ENCODE measurements around the gene HMCN2.

HMCN2 gene, protein sequence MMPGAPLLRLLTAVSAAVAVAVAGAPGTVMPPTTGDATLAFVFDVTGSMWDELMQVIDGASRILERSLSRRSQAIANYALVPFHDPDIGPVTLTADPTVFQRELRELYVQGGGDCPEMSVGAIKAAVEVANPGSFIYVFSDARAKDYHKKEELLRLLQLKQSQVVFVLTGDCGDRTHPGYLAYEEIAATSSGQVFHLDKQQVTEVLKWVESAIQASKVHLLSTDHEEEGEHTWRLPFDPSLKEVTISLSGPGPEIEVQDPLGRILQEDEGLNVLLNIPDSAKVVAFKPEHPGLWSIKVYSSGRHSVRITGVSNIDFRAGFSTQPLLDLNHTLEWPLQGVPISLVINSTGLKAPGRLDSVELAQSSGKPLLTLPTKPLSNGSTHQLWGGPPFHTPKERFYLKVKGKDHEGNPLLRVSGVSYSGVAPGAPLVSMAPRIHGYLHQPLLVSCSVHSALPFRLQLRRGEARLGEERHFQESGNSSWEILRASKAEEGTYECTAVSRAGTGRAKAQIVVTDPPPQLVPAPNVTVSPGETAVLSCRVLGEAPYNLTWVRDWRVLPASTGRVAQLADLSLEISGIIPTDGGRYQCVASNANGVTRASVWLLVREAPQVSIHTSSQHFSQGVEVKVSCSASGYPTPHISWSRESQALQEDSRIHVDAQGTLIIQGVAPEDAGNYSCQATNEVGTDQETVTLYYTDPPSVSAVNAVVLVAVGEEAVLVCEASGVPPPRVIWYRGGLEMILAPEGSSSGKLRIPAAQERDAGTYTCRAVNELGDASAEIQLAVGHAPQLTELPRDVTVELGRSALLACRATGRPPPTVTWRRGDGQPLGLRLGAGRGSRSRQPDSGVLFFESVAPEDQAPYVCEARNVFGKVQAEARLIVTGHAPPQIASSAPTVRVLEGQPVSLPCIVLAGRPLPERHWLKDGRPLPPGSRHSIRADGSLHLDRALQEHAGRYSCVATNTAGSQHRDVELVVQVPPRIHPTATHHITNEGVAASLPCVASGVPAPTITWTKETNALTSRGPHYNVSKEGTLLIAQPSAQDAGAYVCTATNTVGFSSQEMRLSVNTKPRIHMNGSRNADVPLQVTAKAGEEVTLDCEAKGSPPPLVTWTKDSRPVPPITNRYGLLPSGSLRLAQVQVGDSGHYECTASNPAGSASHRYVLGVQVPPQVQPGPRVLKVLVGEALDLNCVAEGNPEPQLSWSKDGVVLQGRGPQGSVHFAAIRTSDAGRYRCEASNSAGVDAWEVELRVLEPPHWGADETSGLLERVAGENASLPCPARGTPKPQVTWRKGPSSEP (N-terminal part only)

DNA sequence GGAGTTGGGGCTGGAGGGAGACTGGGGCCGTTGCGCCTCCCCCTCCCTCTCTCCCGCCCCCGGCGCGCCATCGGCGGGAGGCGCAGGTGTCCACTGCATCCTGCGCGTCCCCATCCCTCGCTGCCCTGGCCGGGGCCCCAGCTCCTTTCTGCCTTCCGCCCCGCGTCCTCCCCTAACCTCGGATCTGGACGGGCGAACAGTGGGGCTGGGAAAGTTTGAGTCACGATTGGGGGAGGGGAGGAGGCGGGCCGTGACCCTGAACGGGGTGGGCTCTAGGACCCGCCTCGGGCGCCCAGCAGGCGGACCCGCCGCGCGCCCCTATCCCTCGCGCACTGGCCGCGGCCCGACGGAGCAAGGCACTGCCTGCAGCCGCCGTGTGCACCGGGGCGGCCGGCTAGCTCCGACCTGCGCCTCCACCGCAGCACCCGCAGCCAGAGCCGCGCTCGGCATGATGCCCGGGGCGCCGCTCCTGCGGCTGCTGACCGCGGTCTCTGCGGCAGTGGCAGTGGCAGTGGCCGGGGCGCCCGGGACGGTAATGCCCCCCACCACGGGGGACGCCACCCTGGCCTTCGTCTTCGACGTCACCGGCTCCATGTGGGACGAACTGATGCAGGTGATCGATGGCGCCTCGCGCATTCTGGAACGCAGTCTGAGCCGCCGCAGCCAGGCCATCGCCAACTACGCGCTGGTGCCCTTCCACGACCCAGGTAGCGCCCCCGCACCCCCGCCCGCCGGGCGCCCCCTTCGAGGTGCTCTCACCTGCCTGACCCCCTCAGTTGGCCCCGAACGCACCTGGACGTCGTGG, at the start of gene HMCN2:
TSS of gene HMCN2 (plus strand) at position 330 of the 805 bp plus-strand sequence. CDS start at position 449, 119 bp downstream.
- no peak for DNase-seq (ENCODE audit: low read depth)
- H3K4me3 ChIP-seq (ENCODE audit: low read depth, low read length) = no peak within 1 kb of the TSS

DNA sequence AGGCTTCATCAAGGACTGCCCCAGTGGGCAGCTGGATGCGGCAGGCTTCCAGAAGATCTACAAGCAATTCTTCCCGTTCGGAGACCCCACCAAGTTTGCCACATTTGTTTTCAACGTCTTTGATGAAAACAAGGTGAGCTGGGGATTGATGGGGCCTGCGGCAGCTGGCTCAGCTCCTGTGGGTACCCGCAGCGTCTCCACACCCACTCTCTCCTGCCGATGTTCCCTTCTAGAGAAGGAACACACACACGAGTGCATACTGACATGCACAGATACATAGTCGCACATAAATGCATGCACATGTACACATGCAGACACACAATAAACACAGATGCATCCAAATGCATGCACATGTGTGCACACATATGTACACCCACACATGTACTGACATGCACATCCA, 47.7 kb upstream of the HMCN2 start:
- no peak overlapping the region for H3K4me3 ChIP-seq (ENCODE audit: low read depth, low read length)
- DNase-seq (ENCODE audit: low read depth) = no peak

DNA sequence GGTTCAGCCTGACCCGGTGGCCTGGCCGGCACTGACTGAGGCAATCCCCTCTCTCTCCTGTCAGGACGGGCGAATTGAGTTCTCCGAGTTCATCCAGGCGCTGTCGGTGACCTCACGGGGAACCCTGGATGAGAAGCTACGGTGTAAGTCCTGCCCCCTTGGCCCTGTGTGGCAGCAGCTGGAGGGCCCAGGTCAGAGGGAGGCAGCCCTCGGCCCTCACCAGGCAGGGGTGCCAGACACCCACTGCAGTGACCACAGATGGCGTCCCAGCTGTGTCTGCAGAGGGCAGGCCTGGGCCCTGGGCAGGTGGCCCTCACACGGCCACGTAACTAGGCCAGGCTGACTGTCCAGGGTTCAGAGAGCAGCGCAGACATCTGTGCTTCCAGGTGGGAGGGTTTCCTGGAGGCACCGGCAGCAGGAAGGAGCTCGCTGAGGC, 45.9 kb upstream of the HMCN2 start:
- no peak for DNase-seq (ENCODE audit: low read depth)
- no peak overlapping the region for H3K4me3 ChIP-seq (ENCODE audit: low read depth, low read length)

DNA sequence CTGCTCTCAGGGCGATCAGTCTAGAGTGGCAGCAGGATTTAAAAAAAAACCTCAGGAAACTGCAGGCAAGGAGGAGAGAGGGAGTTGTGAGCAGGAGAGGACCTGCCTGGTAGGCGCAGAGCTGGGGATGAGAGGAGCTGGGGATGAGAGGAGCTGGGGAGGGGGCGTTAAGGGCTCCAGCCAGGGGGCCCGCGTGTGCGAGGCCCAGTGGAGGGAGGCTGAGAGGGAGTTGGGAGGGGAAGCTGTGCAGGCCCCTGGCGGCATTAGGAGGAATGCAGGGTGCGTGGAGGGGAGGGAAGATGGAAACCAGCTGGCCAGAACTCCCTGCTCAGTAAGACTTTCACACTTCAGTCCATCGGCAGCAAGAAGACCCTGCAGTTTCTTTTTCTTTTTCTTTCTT, 45.2 kb upstream of the HMCN2 start:
- no peak overlapping the region for H3K4me3 ChIP-seq (ENCODE audit: low read depth, low read length)
- DNase-seq (ENCODE audit: low read depth) = no peak

DNA sequence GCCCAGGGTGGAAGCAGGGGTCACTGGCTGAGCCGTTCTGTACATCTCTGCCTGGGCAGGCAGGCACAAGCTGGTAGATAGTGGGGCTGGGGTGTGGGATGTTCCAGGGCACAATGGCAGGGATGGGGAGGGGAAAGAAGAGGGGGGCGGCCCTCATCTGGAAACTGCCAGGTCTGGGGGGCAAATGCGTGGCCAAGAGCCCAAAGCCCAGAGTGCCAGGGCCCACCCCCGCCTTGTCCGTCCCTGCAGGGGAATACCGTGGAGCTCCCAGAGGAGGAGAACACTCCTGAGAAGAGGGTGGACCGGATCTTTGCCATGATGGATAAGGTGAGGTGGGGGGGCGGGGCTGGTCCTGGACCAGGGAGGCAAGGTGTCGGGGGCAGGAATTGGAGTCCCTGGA, 42.7 kb upstream of the HMCN2 start:
- DNase-seq (ENCODE audit: low read depth) = no peak
- H3K4me3 ChIP-seq (ENCODE audit: low read depth, low read length) = no peak overlapping the region

DNA sequence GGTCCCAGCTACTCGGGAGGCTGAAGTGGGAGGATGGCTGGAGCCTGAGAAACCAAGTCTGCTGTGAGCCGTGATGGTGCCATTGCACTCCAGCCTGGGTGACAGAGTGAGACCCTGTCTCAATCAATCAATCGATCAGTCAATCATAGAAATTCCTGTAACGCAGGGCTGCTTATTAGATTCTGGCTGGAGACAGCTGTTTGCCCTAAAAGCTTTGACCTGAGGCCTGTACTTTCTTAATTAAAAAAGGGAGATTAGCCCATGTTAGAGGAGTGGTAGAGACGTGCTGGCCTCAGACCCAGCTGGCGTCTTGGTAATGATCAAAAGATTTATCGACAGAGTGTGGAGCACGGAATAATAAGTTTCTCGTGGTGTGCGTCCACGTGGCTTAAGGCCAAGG, 40.5 kb upstream of the HMCN2 start:
- no peak overlapping the region for H3K4me3 ChIP-seq (ENCODE audit: low read depth, low read length)
- no peak for DNase-seq (ENCODE audit: low read depth)

DNA sequence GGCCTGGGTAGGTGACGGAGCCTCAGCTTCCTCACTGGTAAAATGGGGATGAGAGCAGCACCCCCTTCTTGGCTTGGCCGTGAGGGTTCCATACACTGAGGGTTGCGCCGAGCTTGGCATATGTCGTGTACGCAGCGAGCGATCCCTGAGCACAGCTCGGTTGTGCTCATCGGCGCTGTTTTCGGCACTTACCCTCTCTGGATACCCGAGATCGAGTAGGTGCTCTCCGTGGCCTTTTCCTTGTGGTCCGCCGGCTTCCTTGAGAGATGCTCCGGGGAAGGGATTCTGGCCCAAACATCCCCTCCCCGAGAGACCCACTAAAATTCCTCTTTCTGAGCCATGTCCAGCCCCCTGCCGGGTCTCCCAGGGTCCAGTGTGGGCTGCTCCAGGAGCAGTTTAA, 40.0 kb upstream of the HMCN2 start:
- H3K4me3 ChIP-seq (ENCODE audit: low read depth, low read length) = no peak overlapping the region
- DNase-seq (ENCODE audit: low read depth) = no peak

DNA sequence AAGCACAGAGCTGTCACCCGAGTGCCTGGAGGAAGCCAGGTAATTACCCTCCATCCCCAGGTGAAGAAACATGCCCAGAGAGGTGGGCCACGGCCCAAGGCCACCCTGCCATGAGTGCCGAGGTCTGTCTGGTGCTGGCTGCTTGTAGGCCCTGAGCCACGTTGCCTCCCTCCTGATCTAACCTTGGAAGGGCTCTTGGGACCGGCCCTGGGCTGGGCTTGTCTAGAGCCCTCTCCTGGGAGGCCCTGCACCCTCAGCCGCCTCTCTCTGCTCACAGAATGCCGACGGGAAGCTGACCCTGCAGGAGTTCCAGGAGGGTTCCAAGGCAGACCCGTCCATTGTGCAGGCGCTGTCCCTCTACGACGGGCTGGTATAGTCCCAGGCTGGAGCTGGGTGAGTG, 39.4 kb upstream of the HMCN2 start:
- H3K4me3 ChIP-seq (ENCODE audit: low read depth, low read length) = no peak overlapping the region
- DNase-seq (ENCODE audit: low read depth) = no peak

DNA sequence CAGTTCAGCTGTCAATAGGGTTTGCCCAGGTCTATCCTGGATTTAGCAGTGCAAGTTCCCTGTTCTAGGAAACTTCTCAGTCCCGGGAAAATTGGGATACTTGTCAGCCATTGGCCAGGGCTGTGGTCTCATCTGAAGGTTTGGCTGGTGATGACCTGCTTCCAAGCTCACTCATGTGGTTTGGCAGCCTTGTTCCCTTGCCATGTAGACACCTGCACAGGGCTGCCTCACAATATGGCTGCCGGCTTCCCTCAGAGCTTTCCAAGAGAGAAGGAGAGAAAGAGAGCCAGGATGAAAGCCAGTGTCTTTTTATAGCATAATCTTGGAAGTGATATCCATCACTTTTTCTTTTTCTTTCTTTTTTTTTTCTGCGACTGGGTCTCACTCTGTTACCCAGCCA, 37.7 kb upstream of the HMCN2 start:
- DNase-seq (ENCODE audit: low read depth) = no peak
- no peak overlapping the region for H3K4me3 ChIP-seq (ENCODE audit: low read depth, low read length)

DNA sequence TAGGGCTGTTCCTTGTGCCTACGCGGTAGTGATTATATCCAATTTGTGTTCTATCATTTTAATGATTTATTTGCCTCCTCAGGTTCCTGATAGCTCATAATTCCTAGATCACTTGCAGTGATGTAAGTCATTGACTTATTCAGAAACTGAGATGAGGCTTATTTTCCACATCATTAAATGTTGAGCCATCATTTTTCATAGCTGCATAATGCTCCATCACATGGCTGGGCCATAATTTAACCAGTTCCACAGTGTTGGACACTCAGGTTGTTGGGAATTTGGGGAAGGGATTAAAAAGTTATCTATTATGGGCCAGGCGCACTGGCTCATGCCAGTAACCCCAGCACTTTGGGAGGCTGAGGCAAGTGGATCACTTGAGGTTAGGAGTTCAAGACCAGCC, 35.8 kb upstream of the HMCN2 start:
- no peak for DNase-seq (ENCODE audit: low read depth)

DNA sequence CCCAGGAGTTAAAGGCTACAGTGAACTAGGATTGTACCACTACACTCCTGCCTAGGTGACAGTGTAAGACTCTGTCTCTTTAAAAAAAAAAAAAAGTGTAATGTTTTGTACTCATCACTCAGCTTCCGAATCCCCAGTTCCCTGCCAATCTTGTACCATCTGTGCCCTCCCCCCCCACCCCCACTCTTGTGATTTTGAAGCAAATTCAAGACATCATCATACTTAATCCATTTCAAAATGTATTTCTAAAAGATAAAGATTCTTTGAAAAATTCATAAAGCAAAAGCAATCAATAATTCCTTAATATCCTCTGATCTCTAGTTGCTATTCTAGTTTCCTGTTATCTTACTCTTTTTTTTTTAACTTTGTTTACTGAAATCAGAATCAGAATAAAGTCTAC, 34.9 kb upstream of the HMCN2 start:
- DNase-seq (ENCODE audit: low read depth) = no peak
- no peak overlapping the region for H3K4me3 ChIP-seq (ENCODE audit: low read depth, low read length)

More for the DNA sequence above, 35.8 kb upstream of the HMCN2 start:
- H3K4me3 ChIP-seq (ENCODE audit: low read depth, low read length) = no peak overlapping the region

DNA sequence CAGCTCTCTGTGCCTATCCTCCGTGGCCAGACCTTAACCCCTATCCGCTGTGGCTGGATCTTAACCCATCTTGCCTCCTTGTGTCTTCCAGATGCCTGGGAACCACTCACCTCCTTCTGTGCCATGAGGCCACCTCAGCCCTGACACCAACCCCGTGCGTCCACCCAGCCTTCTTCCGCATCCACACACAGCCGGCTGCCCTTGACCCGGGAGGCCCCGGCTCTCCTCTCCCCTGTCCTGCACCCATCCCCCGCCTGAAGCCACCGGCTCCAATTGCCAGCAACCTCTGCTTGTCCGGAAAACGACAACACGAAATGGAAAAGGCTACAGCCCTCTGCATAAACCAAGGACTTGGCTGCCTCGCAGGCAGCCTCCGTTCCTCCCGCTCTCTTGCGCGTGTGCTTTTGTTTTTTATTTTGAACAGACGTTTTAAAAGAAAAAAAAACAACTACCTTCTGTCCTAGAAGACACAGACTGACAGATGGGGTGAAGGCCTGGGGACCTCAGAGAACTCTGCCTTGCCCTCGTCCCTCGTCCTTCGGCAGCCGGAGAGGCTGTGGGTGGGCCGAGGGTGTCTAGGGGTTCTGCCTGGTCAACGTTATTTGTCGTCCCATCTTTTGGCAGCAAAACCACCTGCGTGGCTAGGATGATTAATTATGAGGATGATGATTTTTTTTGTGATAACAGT, 32.5 kb upstream of the HMCN2 start:
- DNase-seq (ENCODE audit: low read depth) = no peak
- no peak overlapping the region for H3K4me3 ChIP-seq (ENCODE audit: low read depth, low read length)

DNA sequence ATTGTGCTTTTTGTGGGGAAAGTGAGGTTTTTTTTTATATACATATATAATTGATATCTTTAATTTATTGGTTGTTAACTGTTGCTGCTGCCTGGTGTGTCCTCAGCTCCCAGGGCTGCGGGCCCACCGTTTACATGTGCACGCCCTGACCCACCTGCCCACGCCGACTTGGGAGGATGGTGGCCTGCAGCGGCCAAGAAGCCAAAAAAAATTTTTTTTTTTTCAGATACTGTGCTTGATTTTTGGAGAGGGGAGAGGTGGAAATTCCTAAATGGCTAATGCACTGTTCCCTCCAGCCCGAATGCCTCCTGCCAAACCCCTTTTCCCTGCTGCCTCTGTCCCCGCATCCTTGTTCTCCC, 32.0 kb upstream of the HMCN2 start:
- DNase-seq (ENCODE audit: low read depth) = no peak
- H3K4me3 ChIP-seq (ENCODE audit: low read depth, low read length) = no peak overlapping the region

DNA sequence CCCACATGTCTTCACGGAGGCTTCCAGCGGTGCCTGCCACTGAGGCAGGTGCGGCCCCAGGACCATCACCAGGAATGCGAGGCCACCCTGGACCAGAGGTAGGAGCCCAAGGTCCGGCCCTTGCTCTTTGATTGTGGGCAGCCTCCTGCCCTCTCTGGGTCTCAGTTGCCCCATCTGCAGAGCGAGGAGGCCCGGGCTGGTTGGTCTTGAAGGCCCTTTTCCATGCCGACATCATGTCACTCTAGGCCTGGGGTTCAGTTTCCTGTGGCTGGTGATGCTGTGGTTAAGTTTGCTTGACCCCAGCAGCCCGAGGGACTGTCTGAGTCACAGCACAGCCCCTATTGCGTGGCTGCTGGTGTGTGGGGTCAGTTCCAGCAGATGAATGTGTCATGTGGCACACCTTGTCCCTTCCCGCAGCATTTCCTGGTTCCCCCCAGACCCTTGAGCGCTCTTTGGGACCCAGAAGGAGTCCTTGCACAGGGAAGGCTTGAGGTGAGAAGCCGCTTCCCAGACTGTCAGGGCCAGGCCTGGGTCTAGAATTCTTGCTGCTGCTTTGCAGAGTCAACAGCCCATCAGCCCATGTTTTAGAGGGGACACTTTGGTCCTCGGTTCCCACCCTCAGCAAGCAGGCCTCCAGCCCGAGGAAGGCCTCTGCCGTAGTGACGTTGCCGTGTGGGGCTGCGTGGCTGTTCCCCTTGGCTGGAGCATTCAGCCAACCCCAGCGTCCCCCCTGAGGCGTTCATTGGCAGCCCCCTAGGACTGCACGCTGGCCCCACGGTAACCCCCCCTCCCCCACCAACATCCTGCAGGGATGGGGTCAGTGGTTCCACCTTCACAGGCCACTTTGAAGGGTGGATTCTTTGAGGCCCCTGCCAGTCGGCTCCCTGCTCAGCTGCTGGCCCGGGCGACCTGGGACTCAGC, 31.0 kb upstream of the HMCN2 start:
- no peak for DNase-seq (ENCODE audit: low read depth)
- no peak overlapping the region for H3K4me3 ChIP-seq (ENCODE audit: low read depth, low read length)

DNA sequence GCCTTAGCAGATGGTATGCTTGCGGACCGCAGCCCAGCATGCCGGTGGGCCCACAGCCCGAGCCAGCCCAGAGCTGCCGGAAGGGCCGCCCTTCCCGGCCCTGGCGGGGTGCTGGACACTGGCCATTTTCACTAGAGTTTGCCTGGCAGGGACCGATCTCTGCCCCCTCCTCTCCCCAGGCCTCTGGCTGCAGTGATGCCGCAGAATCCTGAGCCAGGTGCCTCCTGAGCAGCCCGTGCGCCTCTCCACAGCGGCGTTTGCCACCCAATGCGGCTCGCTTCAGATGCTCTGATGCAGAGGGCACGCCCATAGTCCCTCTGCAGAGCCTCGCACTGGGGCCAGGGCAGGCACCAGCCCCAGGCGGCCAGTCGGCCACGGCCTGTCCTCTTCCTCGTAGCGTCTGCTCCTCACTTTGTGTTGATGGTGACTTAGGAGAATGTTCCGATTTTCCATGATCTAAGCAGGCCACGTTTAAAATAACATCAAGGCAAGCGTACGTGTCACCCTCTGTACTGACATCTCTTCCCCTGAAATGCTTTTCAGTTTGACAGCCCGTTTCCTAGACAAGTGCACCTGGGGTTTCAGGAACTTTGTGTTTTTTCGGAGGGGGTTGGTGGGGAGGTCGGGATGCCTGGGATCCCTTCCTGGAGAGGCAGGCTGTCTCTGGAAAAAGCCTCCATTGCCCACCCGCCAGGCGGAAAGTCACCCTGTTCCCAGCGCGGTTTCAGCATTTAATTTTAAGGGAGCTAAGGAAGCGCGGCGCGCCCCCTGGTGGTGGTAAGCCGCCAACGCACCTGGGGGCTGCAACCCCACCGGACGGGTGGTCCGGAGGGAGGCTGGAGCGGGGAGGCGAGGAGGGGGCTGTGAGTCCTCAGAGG, 29.8 kb upstream of the HMCN2 start:
- DNase-seq (ENCODE audit: low read depth) = no peak
- no peak overlapping the region for H3K4me3 ChIP-seq (ENCODE audit: low read depth, low read length)

DNA sequence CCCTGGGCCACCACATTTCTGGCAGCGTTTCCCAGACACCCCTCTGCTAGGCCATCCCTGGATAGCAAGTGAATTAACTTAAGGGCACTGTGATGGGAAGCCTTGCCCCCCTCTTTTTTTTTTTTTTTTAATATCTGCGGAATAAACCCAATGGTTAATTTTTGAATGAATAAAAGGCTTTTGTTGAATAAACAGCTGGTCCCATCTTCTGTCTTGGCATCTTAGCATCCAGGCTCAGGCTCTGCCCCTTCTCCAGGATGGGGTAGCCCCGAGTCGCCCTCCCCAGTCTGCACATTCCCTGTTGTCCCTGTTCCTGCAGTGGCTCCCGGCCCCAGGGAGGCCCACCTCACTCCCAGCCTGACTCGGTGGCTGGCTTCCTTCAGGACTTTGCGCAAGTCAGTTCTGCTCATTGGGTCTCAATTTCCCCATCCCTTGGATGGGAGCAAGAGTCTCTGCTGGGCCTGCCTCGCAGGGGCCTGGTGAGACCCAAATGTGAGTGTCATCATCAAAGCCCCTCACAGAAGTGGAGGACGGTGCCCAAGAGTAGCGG, 29.0 kb upstream of the HMCN2 start:
- DNase-seq (ENCODE audit: low read depth) = no peak

More for the DNA sequence above, 29.0 kb upstream of the HMCN2 start:
- H3K4me3 ChIP-seq (ENCODE audit: low read depth, low read length) = no peak overlapping the region
